G401 (cell line): ENCODE data around the gene TSEN15. TPM values are rescaled to one million over a fixed set of nuclear protein-coding genes. Genes with fewer than 3 reads are reported as not detected.
"Not testable (repeated sequence)": the region's sequence is repeated elsewhere in the genome, so short reads cannot be mapped to it uniquely, and the experiment has no call there.

Source experiments
- DNase-seq: peaks from one replicate; pipeline ENCODE4 v3.0.0-alpha.2; 2015; ENCODE audit warnings: low spot score
- in situ Hi-C: cut with HindIII; loops from 2 replicates; pipeline ENCODE4 v1.10.0; 2016; ENCODE audit warnings: low sequenced_read_pairs, mixed read lengths
- total RNA-seq: library from RNA; depleted of rRNA; stranded (reverse); fragments of >200 nt; shearing (Covaris generic); gene quantifications from 2 replicates; pipeline ENCODE4 v1.2.3, GENCODE V29; 2014; rRNA removed

Gene TSEN15
- total RNA-seq, 1 experiment from 2014 or later, result 48.0 TPM

GRCh38 chr1:184082541-184083415, 31.2 kb downstream of the TSEN15 start:
- DNase-seq, result no peak
- in situ Hi-C loops, result no loop called here

GRCh38 chr1:184085667-184086066, 34.1 kb downstream of the TSEN15 start:
- no peak for DNase-seq
- in situ Hi-C loops, result no loop called here

DNA sequence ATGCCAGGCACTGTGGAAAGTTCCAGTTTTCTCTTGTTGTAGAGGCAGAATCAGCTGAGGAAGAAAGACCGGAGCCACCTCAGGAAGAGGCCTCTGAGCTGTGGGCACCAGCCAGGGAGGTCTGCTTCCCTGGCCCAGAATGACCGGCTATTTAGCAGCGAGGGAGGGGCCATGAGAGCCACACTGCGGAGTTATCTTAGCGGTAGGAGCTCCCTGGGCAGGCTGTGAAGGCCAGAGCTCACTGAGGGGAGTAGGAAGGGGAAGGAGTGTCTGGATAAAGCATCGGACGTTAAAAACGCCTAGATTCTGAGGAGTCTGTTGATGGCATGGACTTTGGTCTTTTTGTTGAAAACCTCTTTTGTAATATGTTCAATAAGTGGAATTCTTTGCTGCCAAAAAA, 36.5 kb downstream of the TSEN15 start:
- no peak for DNase-seq
- in situ Hi-C loops, result no loop called here

- no peak for DNase-seq
- in situ Hi-C loops, result no loop called here
Observed at GRCh38 chr1:184093071-184093470, 41.5 kb downstream of the TSEN15 start.

DNA sequence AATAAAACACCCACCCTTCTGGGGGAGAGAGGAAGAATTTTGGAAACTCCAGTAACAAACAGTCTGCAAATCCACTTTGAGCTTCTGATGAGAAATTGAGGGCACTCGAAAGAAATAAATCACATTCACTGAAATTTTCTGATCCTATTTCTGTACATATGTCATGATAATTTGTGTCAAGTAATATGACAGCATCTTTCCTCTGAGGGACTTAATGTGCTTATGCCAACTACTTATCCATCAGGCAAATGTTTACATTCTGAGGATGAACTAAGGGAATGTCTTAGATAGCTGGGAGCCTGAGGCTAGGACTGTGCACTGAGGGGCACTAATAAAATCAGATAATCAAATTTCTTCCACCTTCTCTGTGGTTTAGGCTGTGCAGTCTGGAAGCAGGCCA, 44.5 kb downstream of the TSEN15 start:
- DNase-seq, result no peak
- in situ Hi-C loops, result no loop called here

DNA sequence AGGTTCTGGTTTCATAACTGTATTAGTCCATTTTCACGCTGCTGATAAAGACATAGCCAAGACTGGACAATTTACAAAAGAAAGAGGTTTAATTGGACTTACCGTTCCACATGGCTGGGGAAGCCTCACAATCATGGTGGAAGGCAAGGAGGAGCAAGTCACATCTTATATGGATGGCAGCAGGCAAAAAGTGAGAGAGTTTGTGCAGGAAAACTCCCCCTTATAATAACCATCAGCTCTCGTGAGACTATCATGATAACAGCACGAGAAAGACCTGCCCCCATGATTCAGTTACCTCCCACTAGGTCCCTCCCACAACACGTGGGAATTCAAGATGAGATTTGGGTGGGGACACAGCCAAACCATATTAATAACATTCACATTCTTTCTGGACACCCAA, 45.0 kb downstream of the TSEN15 start:
- DNase-seq, in situ Hi-C loops: not testable (repeated sequence)

DNA sequence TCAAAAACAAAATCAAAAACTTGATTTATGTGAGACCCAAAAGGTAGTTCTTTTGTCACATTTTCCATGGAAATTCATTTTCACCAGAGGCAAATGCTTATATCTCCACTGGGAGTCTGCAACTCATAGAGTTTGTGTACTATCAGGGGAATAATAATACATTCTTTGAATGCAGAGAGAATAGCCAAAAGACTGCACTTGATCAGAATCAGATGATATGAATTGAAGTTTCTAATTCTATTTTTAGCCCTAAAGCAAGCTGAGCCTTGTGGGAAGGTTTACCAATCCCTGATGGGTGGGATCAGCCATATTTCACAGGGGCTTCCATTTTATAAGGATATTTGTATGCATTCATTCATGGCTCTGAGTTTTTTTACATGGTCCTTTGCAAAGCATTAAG, 49.6 kb downstream of the TSEN15 start:
- in situ Hi-C loops, result no loop called here
- no peak for DNase-seq

DNA sequence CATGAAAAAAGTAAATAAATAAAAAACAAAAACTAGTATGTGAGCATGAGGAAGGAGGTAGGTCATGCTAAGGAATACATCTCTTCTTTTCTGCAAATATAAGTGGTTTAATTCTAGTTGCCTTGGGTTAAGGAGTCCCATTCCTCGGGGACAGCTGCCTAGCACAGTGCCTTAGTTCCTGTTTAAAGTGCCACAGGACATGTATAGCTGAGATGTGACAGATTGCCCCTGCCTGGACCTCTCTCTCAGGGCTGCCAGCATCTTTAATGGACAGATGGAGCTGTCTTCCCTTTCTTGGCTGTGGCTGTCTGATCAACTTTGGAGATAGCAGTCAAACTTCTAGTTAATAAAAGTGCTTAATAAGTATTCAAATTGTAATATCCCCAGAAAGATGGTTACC, 50.0 kb downstream of the TSEN15 start:
- DNase-seq, result peak; percentile 62
- in situ Hi-C loops, result no loop called here

DNA sequence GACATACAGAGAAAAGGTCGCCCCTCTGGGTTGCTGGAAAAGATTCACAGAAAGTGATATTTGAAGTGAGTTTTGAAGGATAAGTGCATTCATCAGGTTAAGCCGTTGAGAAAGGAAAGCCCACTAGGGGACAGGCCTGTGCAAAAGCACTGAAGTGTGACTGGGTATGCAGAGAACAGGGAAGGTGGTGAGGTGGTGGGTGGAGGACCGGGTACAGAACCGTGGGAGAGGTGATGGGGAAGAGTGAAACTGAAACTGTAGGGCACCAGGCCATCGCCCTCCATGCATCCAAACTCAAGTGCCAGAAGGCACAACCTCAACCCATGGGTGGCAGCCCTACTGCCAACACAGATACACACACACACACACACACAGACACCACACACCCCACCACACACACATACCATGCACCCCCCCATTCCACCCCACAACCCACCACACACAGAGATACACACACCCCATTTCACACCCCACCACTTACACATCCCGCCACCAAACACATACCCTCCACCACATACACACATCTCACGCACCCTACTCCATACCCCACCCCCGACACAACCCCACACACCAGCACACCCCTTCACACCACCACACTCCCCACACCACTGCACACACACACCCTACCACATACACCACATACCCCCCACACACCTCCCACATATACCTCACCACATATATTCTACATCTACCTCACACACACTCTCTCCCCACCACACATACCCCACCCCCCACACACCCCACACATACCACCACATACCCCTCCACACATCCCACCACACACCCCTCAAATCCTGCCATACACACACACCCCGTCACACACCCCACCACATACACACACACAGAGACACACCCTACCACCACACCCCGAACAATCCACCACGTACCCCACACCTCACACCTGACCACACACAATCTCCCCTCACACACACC, 59.0 kb downstream of the TSEN15 start:
- DNase-seq, result no peak

GRCh38 chr1:184112176-184112948, 60.8 kb downstream of the TSEN15 start:
- in situ Hi-C loops, result no loop called here

More for the DNA sequence above, 59.0 kb downstream of the TSEN15 start:
- in situ Hi-C loops, result no loop called here

DNA sequence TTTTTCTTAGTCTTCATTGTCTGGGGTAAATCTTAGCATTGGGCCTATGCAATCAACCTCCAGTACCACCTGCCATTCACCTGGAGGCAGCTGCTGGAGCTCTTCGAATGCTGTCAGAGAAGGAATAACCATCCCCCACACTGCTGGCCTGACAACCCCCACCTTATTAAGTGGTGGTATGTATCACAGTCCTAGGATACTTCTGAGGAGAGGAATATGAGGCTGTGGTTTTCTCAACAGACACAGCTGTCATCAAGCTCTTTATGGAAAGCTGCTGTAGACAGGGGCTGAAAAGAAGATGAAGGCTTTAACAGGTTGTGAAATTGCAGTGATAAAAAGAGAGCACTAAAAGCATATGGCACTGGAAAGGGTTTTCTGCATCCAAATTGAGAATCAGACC, 61.7 kb downstream of the TSEN15 start:
- in situ Hi-C loops, result no loop called here
- no peak for DNase-seq

More at GRCh38 chr1:184112176-184112948, 60.8 kb downstream of the TSEN15 start:
- no peak for DNase-seq

GRCh38 chr1:184114818-184115398, 63.4 kb downstream of the TSEN15 start:
- in situ Hi-C loops, result no loop called here
- no peak for DNase-seq

GRCh38 chr1:184116287-184116686, 64.8 kb downstream of the TSEN15 start:
- in situ Hi-C loops, result no loop called here
- DNase-seq, result no peak

DNA sequence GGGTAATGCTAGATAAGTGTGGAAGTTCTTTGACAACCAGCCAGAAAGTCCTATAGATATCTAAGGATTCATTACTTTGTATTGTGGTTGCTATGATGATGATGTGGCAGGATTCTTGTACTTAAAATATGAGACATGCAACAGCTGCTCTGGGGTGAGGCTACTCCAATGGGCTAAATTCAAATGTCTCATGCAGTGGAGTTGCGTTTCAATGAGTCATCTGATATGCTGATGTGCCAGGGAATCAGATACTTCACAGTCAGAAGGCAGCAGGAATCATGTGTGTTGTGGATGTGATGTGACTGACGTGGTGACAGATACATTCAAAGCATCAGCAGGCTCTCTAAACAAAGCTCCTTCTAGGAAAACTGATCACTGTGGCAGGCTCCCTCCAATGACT, 66.5 kb downstream of the TSEN15 start:
- in situ Hi-C loops, result no loop called here
- no peak for DNase-seq

Other genes starting within 250 kb of the TSEN15 start
- gene RGL1, start 246.6 kb upstream of the TSEN15 start, total RNA-seq, result 3.4 and 3.7 TPM in 2 replicates
- gene COLGALT2, start 14.0 kb upstream of the TSEN15 start, total RNA-seq, result 0.31 and 1.0 TPM in 2 replicates